AG09319 (cell line): ENCODE results near the gene FZR1.

Experiments used
- DNase-seq: peaks from one replicate; pipeline ENCODE4 v3.0.0-alpha.2; 2010; ENCODE audit warnings: low read depth; ENCODE audit errors: extremely low read depth
- TF ChIP-seq, protein P1 (sequence below): IDR thresholded peaks from 2 replicates; pipeline ENCODE4 v1.5.1; 2011; ENCODE audit warnings: low read depth, mild to moderate bottlenecking, inconsistent platforms, low read length, moderate library complexity

Gene FZR1

GRCh38 chr19:3462991-3463713, 43.0 kb upstream of the FZR1 start:
- no peak for DNase-seq

DNA sequence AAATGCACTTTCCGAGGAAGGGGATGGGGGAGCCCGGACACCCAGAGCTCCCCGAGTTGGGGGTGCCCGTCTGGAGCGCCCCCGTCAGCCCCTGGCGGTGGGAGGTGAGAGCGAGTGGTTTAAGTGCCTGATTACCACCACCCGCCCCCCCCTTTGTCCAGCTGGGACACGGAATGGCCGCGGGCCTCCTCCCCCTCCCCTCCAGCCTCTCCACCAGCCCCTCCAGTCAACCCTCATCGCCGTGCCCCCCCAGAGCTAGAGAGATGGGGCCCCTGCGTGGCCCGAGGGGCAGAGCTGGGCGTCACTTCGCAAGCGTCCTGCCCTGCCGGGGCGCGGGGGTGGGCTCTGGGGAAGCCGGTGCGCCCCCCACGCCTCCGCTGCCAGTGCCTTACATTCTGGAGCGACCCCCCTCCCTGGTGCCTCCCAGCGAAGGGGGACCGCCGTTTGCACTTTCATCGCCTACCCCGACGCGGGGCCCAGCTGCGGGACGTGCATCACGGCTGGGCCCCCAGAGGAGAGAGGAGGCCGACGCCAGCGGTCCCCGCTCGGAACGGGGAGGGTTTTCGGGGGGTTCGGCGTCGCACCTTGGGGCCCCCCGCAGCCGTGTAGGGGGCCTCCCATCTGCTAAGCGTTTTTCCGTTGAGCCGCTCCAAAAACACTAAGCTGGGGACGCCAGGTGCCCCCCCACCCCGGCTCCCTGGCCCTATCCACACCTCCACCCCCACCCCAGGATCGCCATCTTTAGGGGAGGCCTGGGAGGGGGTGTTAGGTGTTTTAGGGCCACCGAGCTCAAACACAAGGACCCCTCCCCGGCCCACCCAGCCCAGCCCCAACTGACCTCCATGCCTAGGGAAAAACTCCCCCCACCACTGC, 42.2 kb upstream of the FZR1 start:
- TF ChIP-seq, protein P1, sequence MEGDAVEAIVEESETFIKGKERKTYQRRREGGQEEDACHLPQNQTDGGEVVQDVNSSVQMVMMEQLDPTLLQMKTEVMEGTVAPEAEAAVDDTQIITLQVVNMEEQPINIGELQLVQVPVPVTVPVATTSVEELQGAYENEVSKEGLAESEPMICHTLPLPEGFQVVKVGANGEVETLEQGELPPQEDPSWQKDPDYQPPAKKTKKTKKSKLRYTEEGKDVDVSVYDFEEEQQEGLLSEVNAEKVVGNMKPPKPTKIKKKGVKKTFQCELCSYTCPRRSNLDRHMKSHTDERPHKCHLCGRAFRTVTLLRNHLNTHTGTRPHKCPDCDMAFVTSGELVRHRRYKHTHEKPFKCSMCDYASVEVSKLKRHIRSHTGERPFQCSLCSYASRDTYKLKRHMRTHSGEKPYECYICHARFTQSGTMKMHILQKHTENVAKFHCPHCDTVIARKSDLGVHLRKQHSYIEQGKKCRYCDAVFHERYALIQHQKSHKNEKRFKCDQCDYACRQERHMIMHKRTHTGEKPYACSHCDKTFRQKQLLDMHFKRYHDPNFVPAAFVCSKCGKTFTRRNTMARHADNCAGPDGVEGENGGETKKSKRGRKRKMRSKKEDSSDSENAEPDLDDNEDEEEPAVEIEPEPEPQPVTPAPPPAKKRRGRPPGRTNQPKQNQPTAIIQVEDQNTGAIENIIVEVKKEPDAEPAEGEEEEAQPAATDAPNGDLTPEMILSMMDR = no peak

More at GRCh38 chr19:3462991-3463713, 43.0 kb upstream of the FZR1 start:
- TF ChIP-seq, protein P1 = no peak

DNA sequence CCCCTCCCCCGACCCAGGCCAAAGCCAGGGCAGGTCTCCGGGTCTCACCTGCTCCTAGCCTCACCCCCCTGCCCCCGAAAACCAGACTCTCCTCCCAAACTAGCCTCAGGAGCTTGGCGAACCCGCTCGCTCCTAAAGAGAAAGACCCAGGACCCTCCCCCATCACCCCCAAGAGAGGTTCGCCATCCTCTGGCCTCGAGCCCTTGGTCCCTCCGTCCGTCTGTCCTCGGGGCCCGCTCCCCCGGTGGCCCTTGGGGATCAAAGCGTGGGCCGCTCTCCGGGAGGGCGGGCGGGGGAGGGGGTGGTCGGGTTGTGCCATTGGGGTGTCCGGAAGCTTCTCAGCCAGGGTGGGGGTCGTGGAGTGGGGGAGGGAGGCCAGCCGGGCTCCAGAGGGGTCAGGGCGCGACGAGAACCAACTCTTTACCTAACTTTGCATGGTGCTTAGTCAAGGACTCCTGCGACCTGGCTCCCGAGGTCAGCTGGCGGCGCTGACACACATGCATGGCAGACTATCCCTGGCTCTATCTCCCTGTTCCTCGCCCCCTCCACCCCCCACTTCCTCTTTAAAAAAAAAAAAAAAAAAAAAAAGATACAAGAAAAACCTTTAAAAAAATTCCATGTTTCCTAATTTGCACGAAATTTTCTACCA, 41.4 kb upstream of the FZR1 start:
- TF ChIP-seq, protein P1 = no peak
- DNase-seq = no peak

More for the DNA sequence above, 42.2 kb upstream of the FZR1 start:
- DNase-seq = no peak

DNA sequence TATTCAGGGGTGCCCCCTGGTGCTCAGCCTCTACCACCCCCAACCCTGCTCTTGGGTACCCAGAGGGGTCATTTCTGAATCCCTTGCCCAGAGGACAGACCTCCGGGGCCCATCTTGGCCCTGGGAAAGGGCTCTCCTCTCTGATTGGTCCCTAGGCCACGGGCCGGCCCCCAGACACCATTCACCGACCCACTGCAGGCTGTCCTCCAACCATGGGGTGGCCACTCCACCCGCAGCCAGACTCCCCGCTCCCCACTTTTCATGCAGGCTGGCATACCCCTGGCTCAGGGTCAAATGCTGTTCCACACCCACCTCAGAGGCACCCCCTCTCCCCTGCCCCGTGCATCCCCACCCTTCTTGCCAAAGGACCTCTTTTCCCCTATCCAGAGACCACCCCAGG, 40.6 kb upstream of the FZR1 start:
- no peak for DNase-seq
- TF ChIP-seq, protein P1 = no peak; the same call in 1 of the 2 replicates

- no peak for DNase-seq
- TF ChIP-seq, protein P1 = no peak
Observed at GRCh38 chr19:3466635-3467034, 39.5 kb upstream of the FZR1 start.

- TF ChIP-seq, protein P1 = no peak
- no peak for DNase-seq
Observed at GRCh38 chr19:3467437-3468198, 38.5 kb upstream of the FZR1 start.
